MV-4-11 (cell line): ENCODE measurements around the gene GLRB.
"Not testable (repeated sequence)": the region's sequence is repeated elsewhere in the genome, so short reads cannot be mapped to it uniquely, and the experiment has no call there.

Experiments
- DNase-seq: peaks from one replicate; lab custom pipeline; 2025; lab: John Stamatoyannopoulos, UW

The GLRB gene

DNA sequence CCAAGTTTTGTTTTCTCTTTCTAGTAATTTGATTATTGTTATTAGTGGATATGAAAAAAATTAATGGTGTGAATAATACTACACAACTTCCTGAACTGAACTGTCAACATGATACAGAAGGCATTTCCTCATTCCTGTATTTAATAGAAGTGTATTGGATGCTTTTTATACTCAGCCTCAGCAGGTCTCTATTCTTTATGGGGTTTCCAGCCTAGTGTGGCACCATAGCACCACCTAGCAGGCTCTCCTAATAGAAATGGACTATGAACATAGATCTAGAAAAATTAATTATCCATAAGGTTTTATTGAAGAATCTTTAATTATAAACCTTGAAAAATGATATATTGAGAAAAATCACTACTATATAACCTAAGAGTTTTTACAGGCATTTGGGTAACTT is 52.4 kb downstream of the GLRB start:
- no peak for DNase-seq

DNA sequence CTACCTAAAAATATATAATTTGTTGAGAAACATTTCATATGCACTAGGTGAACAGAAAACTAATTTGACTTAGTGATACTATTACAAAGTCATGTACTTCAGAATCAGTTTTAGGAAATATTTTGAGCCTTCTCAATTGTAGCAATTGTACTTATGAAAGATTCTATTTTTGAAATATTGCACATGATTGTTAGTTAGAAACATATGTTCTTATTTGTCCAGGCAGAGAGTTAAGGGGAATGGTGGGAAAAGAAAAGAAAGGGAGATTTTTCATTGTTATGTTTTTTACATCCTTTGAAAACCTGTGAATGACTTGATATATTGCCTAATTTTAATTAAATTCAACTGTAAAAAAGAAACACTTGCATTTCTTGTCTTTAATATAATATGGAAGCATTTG is 66.0 kb downstream of the GLRB start:
- DNase-seq = no peak

DNA sequence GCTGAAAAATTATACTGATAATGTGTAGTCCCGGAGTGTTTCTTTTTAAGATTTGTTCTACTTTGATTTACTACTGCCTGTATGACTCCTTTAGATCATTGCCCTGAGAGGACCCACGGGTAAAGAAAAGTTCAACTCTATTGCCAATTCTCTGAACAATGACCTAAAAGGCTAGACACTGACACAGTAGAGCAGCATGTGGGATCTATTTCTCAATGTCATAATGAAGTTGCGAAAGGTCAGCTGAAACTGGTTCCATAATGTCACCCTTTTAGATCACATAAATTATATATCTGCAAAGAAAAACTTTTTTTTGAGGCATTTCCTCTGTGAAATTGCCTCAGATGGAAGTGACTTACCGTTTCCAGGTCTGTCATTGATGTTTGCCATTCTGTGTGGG is 67.4 kb downstream of the GLRB start:
- DNase-seq = peak; percentile 41

DNA sequence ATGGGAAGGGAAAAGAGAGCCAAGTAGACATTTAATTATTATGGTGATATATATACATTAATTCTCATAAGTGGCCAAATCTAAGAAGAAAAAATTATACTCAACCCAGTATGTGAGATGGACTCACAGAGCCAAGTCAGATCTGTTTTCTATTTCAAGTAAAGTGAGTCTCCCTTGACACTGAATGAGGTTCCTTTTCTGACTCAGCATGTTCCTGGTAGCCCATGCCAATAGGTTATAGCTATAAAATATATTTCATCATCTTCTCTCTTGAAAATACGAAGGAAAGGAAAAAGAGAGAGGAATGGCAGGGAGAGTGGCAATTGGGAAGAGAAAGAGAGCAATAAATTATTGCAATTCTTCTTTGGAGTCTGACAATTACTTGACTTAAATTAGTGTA is 75.8 kb downstream of the GLRB start:
- no peak for DNase-seq

DNA sequence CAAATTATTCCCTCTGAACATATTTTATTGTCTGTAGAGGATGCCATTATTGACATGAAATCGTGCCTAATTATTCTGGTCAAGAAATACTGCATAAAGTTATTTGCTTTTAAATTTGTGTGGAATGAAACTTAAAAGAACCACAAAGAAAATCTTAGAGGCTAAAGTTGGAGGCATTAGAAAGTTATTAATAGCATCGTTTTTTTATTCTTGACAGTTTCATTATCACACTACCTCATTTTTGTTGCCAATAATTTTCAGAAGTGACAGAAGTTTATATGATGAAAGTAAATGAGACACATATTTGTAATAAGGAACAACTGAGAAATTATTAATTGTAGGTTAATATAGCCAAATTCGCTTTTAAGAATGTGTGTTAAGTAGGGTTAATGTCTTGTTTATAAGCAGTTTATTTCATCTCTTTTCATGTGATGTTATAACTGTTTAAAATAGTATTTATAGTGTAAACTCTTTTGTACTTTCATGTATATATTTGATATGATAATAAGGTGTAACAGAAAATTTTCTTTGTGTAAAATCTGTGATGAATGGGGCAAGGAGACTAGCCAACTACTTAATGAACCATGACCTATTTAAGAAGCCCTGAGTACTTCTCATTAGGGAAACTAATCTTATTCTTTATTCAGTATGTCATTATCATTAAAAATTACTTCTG is 90.1 kb downstream of the GLRB start:
- DNase-seq = no peak

DNA sequence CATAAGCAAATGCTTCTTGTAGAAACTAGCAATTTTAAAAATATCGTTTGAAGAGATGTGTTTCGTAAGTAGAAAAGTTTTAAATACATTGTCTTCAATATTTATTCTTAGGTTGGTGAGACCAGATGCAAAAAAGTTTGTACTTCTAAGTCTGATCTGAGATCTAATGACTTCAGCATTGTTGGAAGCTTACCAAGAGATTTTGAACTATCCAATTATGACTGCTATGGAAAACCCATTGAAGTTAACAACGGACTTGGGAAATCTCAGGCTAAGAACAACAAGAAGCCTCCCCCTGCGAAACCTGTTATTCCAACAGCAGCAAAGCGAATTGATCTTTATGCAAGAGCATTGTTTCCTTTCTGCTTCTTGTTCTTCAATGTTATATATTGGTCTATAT is 94.4 kb downstream of the GLRB start:
- DNase-seq = no peak

DNA sequence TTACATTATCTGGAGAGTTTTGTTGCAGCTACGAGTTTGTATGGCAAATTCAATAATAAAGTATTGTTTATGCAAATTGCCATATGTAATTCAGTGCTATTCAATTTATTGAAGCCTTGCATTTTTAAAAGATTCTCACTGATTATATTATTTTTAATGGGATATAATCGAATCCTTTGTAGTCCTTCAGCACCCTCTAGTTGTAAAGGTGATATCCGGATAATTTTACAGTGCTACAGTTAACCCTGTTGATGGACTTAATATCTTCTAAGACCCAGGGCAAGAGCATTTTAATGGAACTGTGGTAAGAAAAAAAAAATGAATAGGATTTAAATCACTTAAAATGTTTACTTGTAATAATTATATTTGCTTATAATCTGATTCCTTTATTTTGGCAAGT is 96.1 kb downstream of the GLRB start:
- DNase-seq = no peak

DNA sequence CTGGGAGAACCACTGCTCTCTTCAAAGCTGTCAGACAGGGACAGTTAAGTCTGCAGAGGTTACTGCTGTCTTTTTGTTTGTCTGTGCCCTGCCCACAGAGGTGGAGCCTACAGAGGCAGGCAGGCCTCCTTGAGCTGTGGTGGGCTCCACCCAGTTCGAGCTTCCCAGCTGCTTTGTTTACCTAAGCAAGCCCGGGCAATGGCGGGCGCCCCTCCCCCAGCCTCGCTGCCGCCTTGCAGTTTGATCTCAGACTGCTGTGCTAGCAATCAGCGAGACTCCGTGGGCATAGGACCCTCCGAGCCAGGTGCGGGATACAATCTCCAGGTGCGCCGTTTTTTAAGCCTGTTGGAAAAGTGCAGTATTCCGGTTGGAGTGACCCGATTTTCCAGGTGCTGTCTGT is 104.3 kb downstream of the GLRB start:
- not testable (repeated sequence) for DNase-seq

DNA sequence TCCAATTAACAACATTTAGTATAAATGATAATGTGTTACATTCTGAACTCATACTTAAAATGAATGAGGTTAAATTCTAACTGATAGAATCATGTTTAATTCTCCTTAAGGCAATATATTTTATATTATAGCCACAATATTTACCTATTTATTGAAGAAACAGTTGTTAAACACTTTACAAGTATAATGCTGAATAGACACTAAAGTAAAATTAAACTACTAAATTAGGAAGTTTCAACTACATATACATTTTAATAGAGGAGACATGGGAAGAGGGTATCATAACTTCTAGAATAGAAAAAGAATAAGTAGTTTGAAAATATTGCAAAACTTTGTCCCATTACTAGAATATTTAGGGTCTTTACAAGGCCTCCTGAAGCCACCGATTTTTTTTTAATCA is 108.3 kb downstream of the GLRB start:
- no peak for DNase-seq

DNA sequence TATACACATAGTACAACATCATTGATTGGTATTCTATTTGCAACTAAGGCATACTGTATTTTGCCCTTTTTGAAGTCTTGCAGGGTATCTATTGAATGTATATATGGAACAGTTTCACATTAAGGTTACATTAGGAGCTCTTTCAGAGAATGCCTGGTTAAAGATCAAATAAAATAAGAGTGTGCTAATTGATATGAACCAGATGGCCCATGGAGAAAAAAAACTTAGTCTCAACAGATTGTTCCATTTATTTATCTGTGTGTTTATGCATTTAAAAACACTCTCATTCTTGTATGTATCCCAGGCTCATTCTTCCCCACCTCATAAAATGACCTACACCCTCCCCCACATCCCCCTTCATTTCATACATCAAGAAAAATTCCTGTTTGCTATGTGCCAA is 109.4 kb downstream of the GLRB start:
- DNase-seq = no peak

DNA sequence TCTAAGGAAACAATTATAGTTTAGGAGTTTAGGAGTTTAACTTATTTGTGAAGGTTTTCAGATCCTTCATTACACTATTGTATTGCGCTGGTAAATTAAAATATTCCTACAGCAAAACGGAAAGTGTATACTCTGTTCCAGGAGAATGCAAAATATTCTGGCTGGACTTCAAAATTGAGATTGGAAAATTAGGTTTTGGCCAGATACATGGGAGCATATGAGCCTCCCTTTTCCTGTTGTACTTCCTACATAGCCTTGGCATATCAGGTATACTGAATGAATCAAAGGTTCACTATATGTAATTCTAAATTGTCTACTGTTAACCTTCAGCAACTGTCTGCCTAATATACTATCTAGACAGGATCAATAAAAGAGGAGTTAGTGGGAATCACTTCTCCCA is 119.4 kb downstream of the GLRB start:
- no peak for DNase-seq

DNA sequence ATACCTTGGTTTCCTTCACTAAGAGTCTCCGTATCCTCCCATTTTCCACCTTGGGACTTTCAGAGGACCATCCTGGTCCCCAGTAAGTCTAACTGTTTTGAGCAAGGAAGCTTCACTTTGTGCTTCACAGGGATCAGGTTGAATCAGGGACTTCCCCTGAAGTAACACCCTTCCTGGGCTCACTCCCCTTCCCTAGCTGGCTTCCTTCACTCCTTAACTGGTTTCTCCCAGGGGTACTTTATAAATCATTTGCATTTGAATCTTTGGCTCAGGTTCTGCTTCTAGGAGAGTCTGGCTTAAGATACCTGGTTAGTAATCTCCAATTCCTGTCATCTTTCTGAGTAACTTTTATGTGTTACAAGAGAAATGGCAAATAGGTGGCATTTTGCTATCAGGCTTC is 120.1 kb downstream of the GLRB start:
- no peak for DNase-seq

DNA sequence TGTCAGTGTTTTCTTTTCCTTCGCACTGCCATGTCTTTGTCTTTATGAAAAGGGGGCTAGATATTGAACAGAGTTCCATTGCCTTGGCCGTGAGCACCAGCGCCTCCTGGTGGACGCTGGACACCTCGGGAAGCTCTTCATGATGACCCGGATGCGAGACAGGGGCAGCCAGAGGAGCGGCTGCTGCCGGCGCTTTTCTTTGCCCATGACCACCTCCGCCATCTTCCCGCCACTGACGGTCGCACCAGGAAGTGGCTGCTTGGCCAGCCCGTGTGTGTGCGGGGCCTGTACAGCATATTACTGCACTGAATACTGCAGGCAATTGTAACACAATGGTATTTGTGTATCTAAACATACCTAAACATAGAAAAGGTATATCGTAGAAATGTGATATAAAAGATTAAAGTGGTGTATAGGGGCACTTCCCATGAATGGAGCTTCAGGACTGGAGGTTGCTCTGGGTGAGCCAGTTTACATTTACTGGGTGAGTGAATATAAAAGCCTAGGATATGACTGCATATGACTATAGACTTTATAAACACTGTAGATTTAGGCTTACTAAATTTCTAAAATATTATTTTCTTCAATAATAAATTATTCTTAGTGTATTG is 128.8 kb downstream of the GLRB start:
- no peak for DNase-seq

DNA sequence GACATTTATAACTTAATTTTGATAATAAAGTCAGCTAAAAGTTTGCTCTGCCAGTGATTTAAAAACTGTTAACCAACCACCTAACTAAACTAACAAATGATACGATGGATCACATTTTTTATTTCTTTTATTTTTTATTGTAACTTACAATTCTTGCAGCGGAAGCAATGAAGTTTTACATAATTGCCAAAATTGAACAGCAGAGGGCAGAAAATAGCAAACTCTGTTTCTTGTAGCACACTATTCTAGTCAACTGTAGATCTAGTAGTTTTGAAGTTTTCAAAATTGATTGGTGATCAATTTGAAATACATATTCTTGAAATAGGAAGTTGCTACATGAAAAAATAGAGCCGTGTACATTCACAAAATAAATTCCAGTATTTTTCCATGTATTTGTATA is 141.8 kb downstream of the GLRB start:
- DNase-seq = peak; percentile 15

DNA sequence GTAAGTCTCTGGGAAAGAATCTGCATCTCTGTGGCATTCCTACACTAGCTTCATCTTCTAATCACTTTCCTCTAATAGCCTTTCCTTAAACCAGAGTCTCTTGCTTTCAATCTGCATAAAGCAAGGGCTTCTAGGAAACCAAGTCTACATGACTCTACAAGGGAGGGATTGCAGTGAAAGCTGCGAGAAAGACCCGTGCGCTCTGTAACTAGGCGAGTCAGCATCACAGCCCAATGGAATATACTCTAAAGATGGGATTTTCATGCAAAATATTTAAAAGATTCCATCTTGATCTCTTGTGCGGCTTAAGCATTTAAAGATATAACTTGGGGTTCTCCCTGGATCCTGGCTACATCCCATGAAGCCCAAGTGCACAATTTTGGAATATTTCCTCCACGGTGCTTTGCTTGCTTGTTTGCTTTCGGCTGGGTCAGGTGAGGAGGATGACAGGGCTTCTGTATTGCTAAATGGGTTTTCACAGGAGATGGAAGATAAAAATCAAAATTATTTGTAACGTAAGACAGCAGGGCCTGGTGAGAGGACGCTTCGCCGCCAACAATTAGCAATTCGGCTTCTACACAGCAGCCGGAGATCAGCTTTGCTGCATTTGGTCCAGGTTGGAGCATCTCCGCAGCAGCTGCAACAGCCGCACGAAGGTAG is 143.9 kb downstream of the GLRB start:
- no peak for DNase-seq

DNA sequence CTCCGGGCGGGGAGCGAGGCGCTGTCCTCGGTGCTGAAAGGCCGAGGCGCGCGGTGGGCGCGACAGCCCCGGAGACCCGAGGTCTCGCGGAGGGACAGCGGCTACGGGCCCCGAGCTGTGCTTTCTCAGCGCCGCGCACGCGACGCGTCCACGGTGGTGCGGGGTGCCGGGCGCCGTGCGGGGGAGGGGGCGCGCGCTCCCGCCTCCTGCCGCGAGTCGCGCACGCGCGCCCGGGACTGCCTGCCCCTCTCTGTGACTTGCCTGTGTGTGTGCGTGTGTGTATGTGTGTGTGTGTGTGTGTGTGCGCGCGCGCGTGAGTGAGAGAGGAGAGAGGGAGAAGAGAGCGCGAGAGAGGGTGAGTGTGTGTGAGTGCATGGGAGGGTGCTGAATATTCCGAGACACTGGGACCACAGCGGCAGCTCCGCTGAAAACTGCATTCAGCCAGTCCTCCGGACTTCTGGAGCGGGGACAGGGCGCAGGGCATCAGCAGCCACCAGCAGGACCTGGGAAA is 144.5 kb downstream of the GLRB start, which contains the start of gene GRIA2:
GRIA2 (plus strand) TSS at position 358 of the 511 bp plus-strand sequence. CDS start 315 bp downstream, outside the sequence.
- no peak for DNase-seq

DNA sequence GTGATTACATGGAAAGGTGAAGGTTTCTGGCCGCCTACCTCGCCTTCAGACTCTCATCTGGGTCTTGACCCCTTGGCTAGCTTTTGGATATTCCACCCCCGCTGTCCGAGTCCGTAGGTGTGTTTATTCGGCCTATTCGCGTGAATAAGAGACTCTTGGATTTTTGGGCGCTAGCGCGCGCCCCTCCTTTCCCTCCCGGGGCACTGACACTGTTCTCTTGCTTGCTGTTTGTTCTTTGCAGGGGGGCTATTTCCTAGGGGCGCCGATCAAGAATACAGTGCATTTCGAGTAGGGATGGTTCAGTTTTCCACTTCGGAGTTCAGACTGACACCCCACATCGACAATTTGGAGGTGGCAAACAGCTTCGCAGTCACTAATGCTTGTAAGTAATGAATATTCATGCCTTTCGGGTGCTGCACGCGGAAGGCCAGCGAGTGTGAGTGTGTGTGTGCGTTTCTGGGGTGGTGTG is 145.5 kb downstream of the GLRB start:
- no peak for DNase-seq
